HEK293T (cell line): Measurements from ENCODE around the gene NRP1.

Experiments used
- CTCF ChIA-PET: fragments of 350-600 bp; formaldehyde crosslinking; extraction: SDS; loops from one replicate; lab custom pipeline; 2021; ENCODE audit warnings: antibody characterized with exemption, inconsistent platforms; lab: Yijun Ruan, JAX
- POLR2A ChIA-PET: fragments of 350-600 bp; formaldehyde crosslinking; extraction: SDS; loops from one replicate; lab custom pipeline; 2020; ENCODE audit warnings: antibody characterized with exemption, inconsistent platforms; lab: Yijun Ruan, JAX
- DNase-seq: peaks from one replicate; pipeline ENCODE4 v3.0.0; 2012; ENCODE audit warnings: mixed read lengths; ENCODE audit errors: extremely low spot score
- ARNT ChIP-seq: fragments of 450-650 bp; IDR thresholded peaks from 2 replicates; pipeline ENCODE4 v1.6.1; 2017; ENCODE audit warnings: mild to moderate bottlenecking
- BHLHE40 ChIP-seq: fragments of 450-650 bp; IDR thresholded peaks from 2 replicates; pipeline ENCODE4 v1.6.1; 2016; ENCODE audit warnings: mild to moderate bottlenecking, moderate library complexity, borderline replicate concordance
- CTBP1 ChIP-seq: fragments of 450-650 bp; IDR thresholded peaks from 2 replicates; pipeline ENCODE4 v1.6.1; 2016; ENCODE audit warnings: borderline replicate concordance
- ELF4 ChIP-seq: fragments of 450-650 bp; IDR thresholded peaks from 2 replicates; pipeline ENCODE4 v1.6.1; 2017; ENCODE audit warnings: antibody characterized with exemption
- FOXA1 ChIP-seq: fragments of 450-650 bp; IDR thresholded peaks from 2 replicates; pipeline ENCODE4 v1.6.1; 2016; ENCODE audit warnings: mild to moderate bottlenecking
- FOXK2 ChIP-seq: fragments of 450-650 bp; IDR thresholded peaks from 2 replicates; pipeline ENCODE4 v1.6.1; 2016; ENCODE audit warnings: mild to moderate bottlenecking
- FOXM1 ChIP-seq: fragments of 450-650 bp; IDR thresholded peaks from 2 replicates; pipeline ENCODE4 v1.6.1; 2017; ENCODE audit warnings: mild to moderate bottlenecking, borderline replicate concordance
- HDGF ChIP-seq: fragments of 450-650 bp; IDR thresholded peaks from 2 replicates; pipeline ENCODE4 v1.6.1; 2017; ENCODE audit warnings: antibody characterized with exemption, borderline replicate concordance
- L3MBTL2 ChIP-seq: fragments of 450-650 bp; conservative IDR thresholded peaks from 2 replicates; pipeline ENCODE4 v1.6.1; 2016; ENCODE audit warnings: mild to moderate bottlenecking
- LEF1 ChIP-seq: fragments of 450-650 bp; IDR thresholded peaks from 2 replicates; pipeline ENCODE4 v1.6.1; 2017; ENCODE audit warnings: mild to moderate bottlenecking, borderline replicate concordance
- NFRKB ChIP-seq: fragments of 450-650 bp; IDR thresholded peaks from 2 replicates; pipeline ENCODE4 v1.6.1; 2016; ENCODE audit warnings: mild to moderate bottlenecking, moderate library complexity
- PKNOX1 ChIP-seq: fragments of 450-650 bp; IDR thresholded peaks from 2 replicates; pipeline ENCODE4 v1.6.1; 2016
- SP1 ChIP-seq: fragments of 450-650 bp; IDR thresholded peaks from 2 replicates; pipeline ENCODE4 v1.6.1; 2017
- SUZ12 ChIP-seq: fragments of 450-650 bp; IDR thresholded peaks from 2 replicates; pipeline ENCODE4 v1.6.1; 2016; ENCODE audit warnings: mild to moderate bottlenecking
- TARDBP ChIP-seq: fragments of 450-650 bp; IDR thresholded peaks from 2 replicates; pipeline ENCODE4 v1.6.1; 2016
- ZNF384 ChIP-seq: fragments of 450-650 bp; IDR thresholded peaks from 2 replicates; pipeline ENCODE4 v1.6.1; 2016

The NRP1 gene

GRCh38 chr10:33165911-33166310, 168.6 kb downstream of the NRP1 start:
- POLR2A ChIA-PET = no interaction called here
- TF ChIP-seq HDGF (no peak), FOXM1 (no peak), LEF1 (no peak), FOXA1 (no peak), SP1 (no peak), L3MBTL2 (no peak), ZNF384 (no peak)
- CTCF ChIA-PET = interaction anchor here (1.0 kb wide), 1 partner anchor 27 kb away, joined by 4 read pairs; no protein-coding TSS in a partner anchor
- DNase-seq = no peak

GRCh38 chr10:33164060-33164709, 170.3 kb downstream of the NRP1 start:
- DNase-seq = no peak
- ChIA-PET POLR2A (no interaction called here), CTCF (no interaction called here)
- TF ChIP-seq TARDBP = no peak
- no peak for TF ChIP-seq ZNF384
- TF ChIP-seq PKNOX1 = no peak
- TF ChIP-seq ELF4 = no peak
- no peak for TF ChIP-seq FOXK2
- no peak for TF ChIP-seq LEF1

- POLR2A ChIA-PET = no interaction called here
- DNase-seq = no peak
Measured at GRCh38 chr10:33162248-33162575, 172.3 kb downstream of the NRP1 start.

GRCh38 chr10:33161550-33162247, 172.8 kb downstream of the NRP1 start:
- DNase-seq = no peak
- POLR2A ChIA-PET = no interaction called here
- TF ChIP-seq BHLHE40 (no peak), SUZ12 (no peak), HDGF (no peak), ARNT (no peak), NFRKB (no peak), PKNOX1 (no peak), ZNF384 (no peak), SP1 (no peak), FOXM1 (no peak), LEF1 (no peak), FOXK2 (no peak), TARDBP (no peak), ELF4 (no peak), L3MBTL2 (no peak), CTBP1 (no peak)
- CTCF ChIA-PET = no interaction called here

More at GRCh38 chr10:33162248-33162575, 172.3 kb downstream of the NRP1 start:
- TF ChIP-seq BHLHE40 (no peak), FOXA1 (no peak), ZNF384 (no peak), NFRKB (no peak), TARDBP (no peak), SUZ12 (no peak), L3MBTL2 (no peak), SP1 (no peak), PKNOX1 (no peak), ARNT (no peak)
- CTCF ChIA-PET = no interaction called here

GRCh38 chr10:33160151-33160550, 174.3 kb downstream of the NRP1 start:
- ChIA-PET CTCF (no interaction called here), POLR2A (no interaction called here)
- no peak for TF ChIP-seq HDGF
- no peak for TF ChIP-seq PKNOX1
- no peak for TF ChIP-seq L3MBTL2
- TF ChIP-seq LEF1 = no peak
- TF ChIP-seq ELF4 = no peak
- TF ChIP-seq FOXM1 = no peak
- TF ChIP-seq BHLHE40 = no peak
- no peak for TF ChIP-seq ZNF384
- no peak for TF ChIP-seq ARNT
- TF ChIP-seq FOXA1 = no peak
- TF ChIP-seq CTBP1 = no peak
- TF ChIP-seq SUZ12 = no peak
- TF ChIP-seq SP1 = no peak
- DNase-seq = no peak

- no peak for TF ChIP-seq PKNOX1
- no peak for TF ChIP-seq ZNF384
- TF ChIP-seq TARDBP = no peak
- no peak for TF ChIP-seq FOXA1
- TF ChIP-seq BHLHE40 = no peak
- TF ChIP-seq ARNT = no peak
- no peak for TF ChIP-seq ELF4
- TF ChIP-seq SUZ12 = no peak
- no peak for TF ChIP-seq FOXK2
- no peak for TF ChIP-seq LEF1
- TF ChIP-seq CTBP1 = no peak
- DNase-seq = no peak
- ChIA-PET CTCF (interaction anchor here (0.5 to 0.7 kb wide), 2 partner anchors 34 to 41 kb away, joined by 3 read pairs; no protein-coding TSS in a partner anchor), POLR2A (no interaction called here)
Measured at GRCh38 chr10:33157103-33157502, 177.4 kb downstream of the NRP1 start.
